Measurements from ENCODE around the gene VPS25.

DNA sequence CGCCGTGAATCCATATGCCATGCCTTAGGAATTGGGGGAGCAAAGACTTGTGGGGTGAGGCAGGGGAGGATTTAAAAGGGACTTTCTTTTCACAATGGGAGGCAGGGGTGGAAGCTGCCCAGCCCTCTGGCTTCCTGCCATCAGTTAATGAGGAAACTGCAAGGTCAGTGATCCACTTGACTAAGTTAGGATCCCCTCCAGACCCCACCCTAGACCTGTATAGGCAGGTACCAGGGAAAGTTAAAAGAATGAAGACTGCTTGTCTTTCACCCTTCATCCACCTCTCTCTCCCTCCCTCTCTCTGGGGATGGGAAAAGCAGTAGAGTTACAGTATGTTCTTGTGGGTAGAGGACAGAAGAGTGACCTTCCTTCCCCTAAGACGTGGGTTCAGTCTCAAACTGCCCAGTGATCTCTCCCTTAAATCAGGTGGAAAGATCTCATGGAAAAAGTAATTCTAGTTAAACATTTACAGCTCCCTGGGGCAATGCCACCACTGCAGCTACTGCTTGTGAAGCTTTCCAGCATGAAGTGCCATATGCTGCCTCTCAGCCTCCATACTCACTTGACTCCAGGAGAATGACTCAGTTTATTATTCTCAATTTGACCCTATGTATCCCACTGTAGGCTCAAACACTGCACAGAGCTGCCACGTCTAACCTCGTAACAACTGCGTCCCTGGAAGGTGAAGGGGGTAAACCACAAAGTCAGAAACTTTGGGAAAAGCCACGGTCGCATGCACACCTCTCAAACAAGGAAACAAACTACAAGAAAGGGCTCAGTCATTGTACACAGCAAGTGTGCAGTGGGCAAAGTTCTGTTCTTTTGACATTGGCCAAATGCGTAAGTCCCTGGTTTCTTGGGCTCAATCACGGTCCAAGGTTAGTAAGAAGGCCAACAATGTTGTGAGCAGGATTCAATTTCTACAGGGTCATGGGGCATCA lies 24.1 kb downstream of the VPS25 start:
- TF ChIP-seq, protein P1, sequence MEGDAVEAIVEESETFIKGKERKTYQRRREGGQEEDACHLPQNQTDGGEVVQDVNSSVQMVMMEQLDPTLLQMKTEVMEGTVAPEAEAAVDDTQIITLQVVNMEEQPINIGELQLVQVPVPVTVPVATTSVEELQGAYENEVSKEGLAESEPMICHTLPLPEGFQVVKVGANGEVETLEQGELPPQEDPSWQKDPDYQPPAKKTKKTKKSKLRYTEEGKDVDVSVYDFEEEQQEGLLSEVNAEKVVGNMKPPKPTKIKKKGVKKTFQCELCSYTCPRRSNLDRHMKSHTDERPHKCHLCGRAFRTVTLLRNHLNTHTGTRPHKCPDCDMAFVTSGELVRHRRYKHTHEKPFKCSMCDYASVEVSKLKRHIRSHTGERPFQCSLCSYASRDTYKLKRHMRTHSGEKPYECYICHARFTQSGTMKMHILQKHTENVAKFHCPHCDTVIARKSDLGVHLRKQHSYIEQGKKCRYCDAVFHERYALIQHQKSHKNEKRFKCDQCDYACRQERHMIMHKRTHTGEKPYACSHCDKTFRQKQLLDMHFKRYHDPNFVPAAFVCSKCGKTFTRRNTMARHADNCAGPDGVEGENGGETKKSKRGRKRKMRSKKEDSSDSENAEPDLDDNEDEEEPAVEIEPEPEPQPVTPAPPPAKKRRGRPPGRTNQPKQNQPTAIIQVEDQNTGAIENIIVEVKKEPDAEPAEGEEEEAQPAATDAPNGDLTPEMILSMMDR (IDR thresholded peaks at IDR 0.05): no peak
- peak; percentile 49 to 95 (median 95) for TF ChIP-seq POLR2AphosphoS5 (IDR thresholded peaks at IDR 0.05)
